ENCODE results near the gene PITPNB.

Gene PITPNB

GRCh38 chr22:27850000-27850521 lies 69.0 kb downstream of the PITPNB start:
- H3K27me3 ChIP-seq (replicated peaks), result no peaks in the 10 kb centered on the region
- no peak overlapping the region for H3K4me3 ChIP-seq (ENCODE audit: low read depth, low read length)
- DNase-seq, result no peak
- TF ChIP-seq CTCF (IDR thresholded peaks at IDR 0.05; ENCODE audit: low read depth, low read length, missing control alignments), result no peak
- in situ Hi-C loops (cut with HindIII; ENCODE audit: low pct_ligation_motif_present, low sequenced_read_pairs), result no loop called here
- no peak overlapping the region for H3K27ac ChIP-seq
- H3K36me3 ChIP-seq (replicated peaks), result peaks cover 40% of the 10 kb centered on the region

- H3K36me3 ChIP-seq (replicated peaks), result peaks cover 30% of the 10 kb centered on the region
- H3K27ac ChIP-seq, result no peak overlapping the region
Observed at GRCh38 chr22:27848005-27848404, 71.1 kb downstream of the PITPNB start.

GRCh38 chr22:27846910-27847309 lies 72.1 kb downstream of the PITPNB start:
- no peak for TF ChIP-seq CTCF (IDR thresholded peaks at IDR 0.05; ENCODE audit: low read depth, low read length, missing control alignments)
- Histone ChIP-seq H3K4me3 (ENCODE audit: low read depth, low read length) (no peak overlapping the region), H3K27ac (no peak overlapping the region), H3K27me3 (replicated peaks) (no peaks in the 10 kb centered on the region), H3K36me3 (replicated peaks) (peaks cover 23% of the 10 kb centered on the region)
- no peak for DNase-seq
- in situ Hi-C loops (cut with HindIII; ENCODE audit: low pct_ligation_motif_present, low sequenced_read_pairs), result no loop called here

More at GRCh38 chr22:27848005-27848404, 71.1 kb downstream of the PITPNB start:
- DNase-seq, result no peak
- in situ Hi-C loops (cut with HindIII; ENCODE audit: low pct_ligation_motif_present, low sequenced_read_pairs), result no loop called here
- no peaks in the 10 kb centered on the region for H3K27me3 ChIP-seq (replicated peaks)
- no peak for TF ChIP-seq CTCF (IDR thresholded peaks at IDR 0.05; ENCODE audit: low read depth, low read length, missing control alignments)
- H3K4me3 ChIP-seq (ENCODE audit: low read depth, low read length), result no peak overlapping the region

GRCh38 chr22:27846248-27846757 lies 72.8 kb downstream of the PITPNB start:
- no peak for DNase-seq
- Histone ChIP-seq H3K4me3 (ENCODE audit: low read depth, low read length) (no peak overlapping the region), H3K27ac (no peak overlapping the region), H3K27me3 (replicated peaks) (no peaks in the 10 kb centered on the region), H3K36me3 (replicated peaks) (peaks cover 17% of the 10 kb centered on the region)
- TF ChIP-seq CTCF (IDR thresholded peaks at IDR 0.05; ENCODE audit: low read depth, low read length, missing control alignments), result no peak
- in situ Hi-C loops (cut with HindIII; ENCODE audit: low pct_ligation_motif_present, low sequenced_read_pairs), result no loop called here

GRCh38 chr22:27845644-27846043 lies 73.4 kb downstream of the PITPNB start:
- no peak for TF ChIP-seq CTCF (IDR thresholded peaks at IDR 0.05; ENCODE audit: low read depth, low read length, missing control alignments)
- in situ Hi-C loops (cut with HindIII; ENCODE audit: low pct_ligation_motif_present, low sequenced_read_pairs), result no loop called here
- H3K36me3 ChIP-seq (replicated peaks), result peaks cover 12% of the 10 kb centered on the region
- DNase-seq, result no peak
- no peak overlapping the region for H3K27ac ChIP-seq
- no peak overlapping the region for H3K4me3 ChIP-seq (ENCODE audit: low read depth, low read length)
- H3K27me3 ChIP-seq (replicated peaks), result no peaks in the 10 kb centered on the region

Data from brain microvascular endothelial cell (primary cell).